Endothelial cell of umbilical vein (primary cell): ENCODE measurements around the gene LUZP2. TPM values are rescaled to one million over a fixed set of nuclear protein-coding genes. Genes with fewer than 3 reads are reported as not detected.

Experiments used
- BruUV-seq: library from RNA; stranded (reverse); fragments of 400-500 nt; replicated peaks from 2 replicates; lab custom pipeline; 2021; lab: Mats Ljungman, UMichigan
- CTCF ChIA-PET: fragments of 300-600, 350-600 bp; sonication (Branson Sonifier 250); formaldehyde crosslinking; loops from one replicate; lab custom pipeline; 2021; ENCODE audit warnings: antibody characterized with exemption, inconsistent platforms; lab: Charles Lee
- POLR2A ChIA-PET: fragments of 300-600, 350-600 bp; sonication (Branson Sonifier 250); formaldehyde crosslinking; loops from one replicate; lab custom pipeline; 2021; ENCODE audit warnings: antibody characterized with exemption, inconsistent platforms; lab: Charles Lee
- DNase-seq: peaks from one replicate; pipeline ENCODE4 v3.0.0-alpha.2; 2011; ENCODE audit warnings: low read depth, low spot score
- FAIRE-seq: peaks from 2 replicates; lab custom pipeline; 2011; peaks lifted over from hg19 to GRCh38; lab: Jason Lieb, UNC
- H2AFZ ChIP-seq: 2 replicates; pipeline ENCODE4 v1.6.0; 2012; ENCODE audit warnings: low read depth, low read length, control low read depth, inconsistent platforms
- H3K27ac ChIP-seq: 2 replicates; pipeline ENCODE4 v1.5.1; 2011; ENCODE audit warnings: low read depth, mild to moderate bottlenecking, control low read depth, low read length, moderate library complexity; ENCODE audit not compliant: insufficient read depth
- H3K27me3 ChIP-seq, 2 experiments: 2 replicates each; pipeline versions ENCODE4 v1.6.0 to v1.6.1; 2011; ENCODE audit warnings: low read length in 2 of 2, mixed read lengths in 1 of 2; ENCODE audit not compliant: control insufficient read depth in 2 of 2, insufficient read depth in 2 of 2
- H3K36me3 ChIP-seq, 2 experiments: 2 replicates in 1 of 2; 3 replicates in 1 of 2; pipeline ENCODE4 v1.5.1; 2011; ENCODE audit warnings: low read length in 2 of 2, mild to moderate bottlenecking in 1 of 2, moderate library complexity in 1 of 2; ENCODE audit not compliant: control insufficient read depth in 2 of 2, insufficient read depth in 2 of 2; ENCODE audit errors: extremely low read depth in 1 of 2
- H3K4me1 ChIP-seq: 3 replicates; pipeline ENCODE4 v1.5.1; 2011; ENCODE audit warnings: mild to moderate bottlenecking, low read length; ENCODE audit not compliant: control insufficient read depth, insufficient read depth; ENCODE audit errors: extremely low read depth
- H3K4me2 ChIP-seq: 2 replicates; pipeline ENCODE4 v1.6.1; 2011; ENCODE audit warnings: low read length, control low read depth, mixed read lengths; ENCODE audit not compliant: insufficient read depth
- H3K4me3 ChIP-seq, 3 experiments: fragments of 200-600 bp in 1 of 3; sonication (generic), shearing (Covaris generic) in 1 of 3; replicated peaks in 1 of 3; 2 replicates each; pipeline ENCODE4 v1.5.1; 2011 to 2016; ENCODE audit warnings: control low read depth in 3 of 3, low read length in 3 of 3, mild to moderate bottlenecking in 2 of 3, inconsistent platforms in 1 of 3, low read depth in 1 of 3, moderate library complexity in 1 of 3; ENCODE audit not compliant: insufficient read depth in 1 of 3
- H3K79me2 ChIP-seq: 2 replicates; pipeline ENCODE4 v1.6.0; 2012; ENCODE audit warnings: low read length, inconsistent platforms; ENCODE audit not compliant: control insufficient read depth, insufficient read depth
- H3K9ac ChIP-seq: replicated peaks from 2 replicates; pipeline ENCODE3; 2011; ENCODE audit warnings: low read length, control low read depth; ENCODE audit not compliant: insufficient read depth; ENCODE audit errors: extremely low read depth
- H3K9me1 ChIP-seq: replicated peaks from 3 replicates; pipeline ENCODE4 v1.6.0; 2011; ENCODE audit warnings: mild to moderate bottlenecking, low read length; ENCODE audit not compliant: control insufficient read depth, insufficient read depth; ENCODE audit errors: extremely low read depth
- H3K9me3 ChIP-seq: replicated peaks from 2 replicates; pipeline ENCODE4 v1.5.1; 2012; ENCODE audit warnings: low read length, inconsistent platforms; ENCODE audit not compliant: control insufficient read depth, insufficient read depth
- H4K20me1 ChIP-seq: replicated peaks from 2 replicates; pipeline ENCODE3; 2011; ENCODE audit warnings: mild to moderate bottlenecking, low read length; ENCODE audit not compliant: control insufficient read depth, insufficient read depth; ENCODE audit errors: extremely low read depth
- EZH2 ChIP-seq: IDR thresholded peaks from 2 replicates; pipeline ENCODE4 v1.6.1; 2012; ENCODE audit warnings: borderline replicate concordance, low read depth, mild to moderate bottlenecking, moderate library complexity, low read length, inconsistent platforms; ENCODE audit not compliant: severe bottlenecking
- FOS ChIP-seq: IDR thresholded peaks from 2 replicates; pipeline ENCODE4 v1.6.1; 2011; ENCODE audit warnings: mild to moderate bottlenecking, low read length, moderate library complexity, borderline replicate concordance; ENCODE audit not compliant: insufficient read depth
- GATA2 ChIP-seq: IDR thresholded peaks from 2 replicates; pipeline ENCODE4 v1.7.0; 2011; ENCODE audit warnings: low read depth, mild to moderate bottlenecking, moderate library complexity, mixed read lengths, low read length; ENCODE audit not compliant: insufficient read length, insufficient read depth
- JUN ChIP-seq: IDR thresholded peaks from 2 replicates; pipeline ENCODE4 v1.6.1; 2011; ENCODE audit warnings: borderline replicate concordance, low read depth; ENCODE audit not compliant: insufficient read length, insufficient read depth
- MYC ChIP-seq: IDR thresholded peaks from one replicate; pipeline ENCODE4 v1.6.1; 2011; ENCODE audit warnings: mild to moderate bottlenecking, low read depth, low read length
- POLR2A ChIP-seq: IDR thresholded peaks from 2 replicates; pipeline ENCODE4 v1.6.1; 2012; ENCODE audit warnings: low read depth, mild to moderate bottlenecking, control low read depth, low read length
- POLR2AphosphoS5 ChIP-seq: IDR thresholded peaks from 2 replicates; pipeline ENCODE4 v1.6.1; 2012; ENCODE audit warnings: low read depth, mild to moderate bottlenecking, control low read depth, low read length, moderate library complexity; ENCODE audit not compliant: insufficient read depth
- dilution Hi-C: fragments of 300-500 bp; cut with MboI; formaldehyde crosslinking; loops from one replicate; pipeline ENCODE4 v1.15.0; 2019; ENCODE audit warnings: low sequenced_read_pairs; ENCODE audit not compliant: extremely low pct_ligation_motif_present
- intact Hi-C: fragments of 100-400 bp; cut with micrococcal nuclease; formaldehyde crosslinking; loops from one replicate; pipeline ENCODE4 v1.10.0; 2022
- polyA plus RNA-seq, 4 experiments: library from polyadenylated mRNA; depleted of rRNA in 3 of 4; stranded (reverse) in 3 of 4; unstranded in 1 of 4; fragments of >200 nt; gene quantifications; 2 replicates each; pipeline versions ENCODE4 v1.2.1 to v1.2.3, GENCODE V29; 2011 to 2012; ENCODE audit warnings: missing spikeins in 1 of 4
- total RNA-seq: library from RNA; stranded (reverse); gene quantifications from 2 replicates; pipeline ENCODE4 v1.2.3, GENCODE V29; 2021
- TF ChIP-seq, protein P1 (sequence below): IDR thresholded peaks from 2 replicates; pipeline ENCODE4 v1.6.1; 2011; ENCODE audit not compliant: insufficient read depth, insufficient read length
- TF ChIP-seq, protein P2 (sequence below), 2 donors: IDR thresholded peaks; 1 replicate in 1 of 2; 2 replicates in 1 of 2; pipeline ENCODE4 v1.5.1; 2011; ENCODE audit warnings: low read length in 2 of 2, mild to moderate bottlenecking in 2 of 2, moderate library complexity in 2 of 2, control low read depth in 1 of 2, inconsistent platforms in 1 of 2, low read depth in 1 of 2; ENCODE audit not compliant: insufficient read depth in 1 of 2; ENCODE audit errors: extremely low read depth in 1 of 2

The LUZP2 gene
- total and polyA plus RNA-seq, 2 donors (not counting 3 experiments of a cell fraction or from before 2014, with no cell fraction given) = 0.07 TPM; not detected in 1

DNA sequence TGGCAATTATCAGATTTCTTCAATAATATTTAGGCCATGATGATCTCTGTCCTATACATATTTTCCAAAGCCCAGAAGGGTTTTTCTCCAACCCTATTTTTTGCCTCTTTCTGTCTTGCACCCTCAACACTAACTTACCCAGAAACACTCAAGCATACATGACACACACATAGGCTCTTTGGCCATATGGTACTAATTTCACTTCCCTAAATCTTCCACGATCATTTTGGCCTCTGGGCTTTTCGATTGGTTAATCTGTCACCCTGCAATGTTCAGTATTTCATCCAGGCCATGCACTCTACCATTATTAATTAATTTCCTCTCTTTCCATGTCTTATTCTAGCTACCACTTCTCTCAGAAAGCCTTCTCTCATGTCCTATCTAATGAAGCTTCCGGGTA lies 59.8 kb downstream of the LUZP2 start:
- FAIRE-seq (no peak), DNase-seq (no peak)
- intact Hi-C loops = no loop called here
- Histone ChIP-seq H3K4me3 (no peak overlapping the region), H3K9me3 (no peaks in the 10 kb centered on the region), H3K27me3 (no peaks in the 10 kb centered on the region), H4K20me1 (no peaks in the 10 kb centered on the region), H3K27ac (no peak overlapping the region), H3K9ac (no peak overlapping the region), H3K4me2 (no peak overlapping the region), H2AFZ (no peak overlapping the region), H3K9me1 (no peaks in the 10 kb centered on the region), H3K4me1 (no peaks in the 10 kb centered on the region), H3K79me2 (no peaks in the 10 kb centered on the region), H3K36me3 (no peaks in the 10 kb centered on the region)
- dilution Hi-C loops = no loop called here
- TF ChIP-seq JUN (no peak), EZH2 (no peak), GATA2 (no peak), POLR2AphosphoS5 (no peak), FOS (no peak), POLR2A (no peak), MYC (no peak)
- TF ChIP-seq, protein P1, sequence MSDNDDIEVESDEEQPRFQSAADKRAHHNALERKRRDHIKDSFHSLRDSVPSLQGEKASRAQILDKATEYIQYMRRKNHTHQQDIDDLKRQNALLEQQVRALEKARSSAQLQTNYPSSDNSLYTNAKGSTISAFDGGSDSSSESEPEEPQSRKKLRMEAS = no peak
- TF ChIP-seq, protein P2, sequence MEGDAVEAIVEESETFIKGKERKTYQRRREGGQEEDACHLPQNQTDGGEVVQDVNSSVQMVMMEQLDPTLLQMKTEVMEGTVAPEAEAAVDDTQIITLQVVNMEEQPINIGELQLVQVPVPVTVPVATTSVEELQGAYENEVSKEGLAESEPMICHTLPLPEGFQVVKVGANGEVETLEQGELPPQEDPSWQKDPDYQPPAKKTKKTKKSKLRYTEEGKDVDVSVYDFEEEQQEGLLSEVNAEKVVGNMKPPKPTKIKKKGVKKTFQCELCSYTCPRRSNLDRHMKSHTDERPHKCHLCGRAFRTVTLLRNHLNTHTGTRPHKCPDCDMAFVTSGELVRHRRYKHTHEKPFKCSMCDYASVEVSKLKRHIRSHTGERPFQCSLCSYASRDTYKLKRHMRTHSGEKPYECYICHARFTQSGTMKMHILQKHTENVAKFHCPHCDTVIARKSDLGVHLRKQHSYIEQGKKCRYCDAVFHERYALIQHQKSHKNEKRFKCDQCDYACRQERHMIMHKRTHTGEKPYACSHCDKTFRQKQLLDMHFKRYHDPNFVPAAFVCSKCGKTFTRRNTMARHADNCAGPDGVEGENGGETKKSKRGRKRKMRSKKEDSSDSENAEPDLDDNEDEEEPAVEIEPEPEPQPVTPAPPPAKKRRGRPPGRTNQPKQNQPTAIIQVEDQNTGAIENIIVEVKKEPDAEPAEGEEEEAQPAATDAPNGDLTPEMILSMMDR (IDR thresholded peaks at IDR 0.05; ENCODE audit: extremely low read depth in 1 of 2, insufficient read depth in 1 of 2, low read depth in 1 of 2, low read length in 2 of 2) = no peak
- CTCF ChIA-PET = no interaction called here
- POLR2A ChIA-PET = no interaction called here
- no TSS peak for BruUV-seq
